ENCODE measurements around the gene CHL1. TPM values are rescaled to one million over a fixed set of nuclear protein-coding genes. Genes with fewer than 3 reads are reported as not detected.

The CHL1 gene
- 0.14 and 0.44 TPM in 2 replicates for total RNA-seq
- long read RNA-seq, partial matches to known transcripts: 0 of 1 reads
- long read RNA-seq, other reads (novel, unspliced or antisense): 1 of 1 reads

DNA sequence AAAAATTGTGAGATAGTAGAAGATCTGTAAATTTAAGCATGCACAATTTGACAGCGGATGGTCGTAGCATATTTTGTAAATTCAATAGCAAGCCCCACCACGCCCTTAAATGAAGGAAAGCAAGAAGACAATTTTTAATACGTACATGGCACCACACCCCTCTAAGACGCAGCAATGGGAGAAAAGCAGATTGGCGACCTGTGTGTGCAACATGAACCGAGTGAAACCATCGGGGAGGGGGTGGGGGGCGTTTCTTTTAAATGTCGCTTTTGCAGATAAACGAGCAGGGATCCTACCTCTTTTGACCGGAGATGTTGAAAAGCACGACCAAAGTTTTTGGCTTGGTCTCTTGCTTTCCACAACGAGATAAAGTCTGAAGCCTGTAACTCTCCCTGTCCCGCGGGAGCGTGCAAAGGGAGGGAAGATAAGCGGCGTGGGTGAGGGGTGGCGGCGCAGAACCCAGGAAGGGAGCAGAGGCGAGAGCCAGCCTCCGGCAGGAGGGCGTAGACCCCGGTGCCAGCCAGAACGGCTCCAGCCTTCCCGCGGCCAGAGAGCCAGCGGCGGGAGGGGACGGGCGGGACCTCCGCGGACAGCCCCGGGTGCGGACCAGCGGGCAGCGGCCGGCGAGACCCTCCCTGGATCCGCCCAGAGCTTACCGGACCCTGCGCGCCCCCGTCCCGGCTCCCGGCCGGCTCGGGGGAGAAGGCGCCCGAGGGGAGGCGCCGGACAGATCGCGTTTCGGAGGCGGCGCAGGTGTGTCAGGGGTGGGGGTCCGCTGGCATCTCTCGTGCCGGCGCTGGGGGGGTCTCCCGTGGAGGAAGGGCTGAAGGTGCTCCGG is at the start of gene CHL1:
Gene CHL1, plus strand, starts transcription at position 453 of the 838 bp plus-strand sequence. CDS start 123,014 bp downstream, outside the sequence.
- H3K9me3 Mint-ChIP-seq: no peaks in the 10 kb centered on the region
- peak within 1 kb of the TSS; percentile 73 for H3K4me3 Mint-ChIP-seq
- no peak for TF ChIP-seq CTCF (conservative IDR thresholded peaks at IDR 0.05)
- no peaks in the 10 kb centered on the region for H3K36me3 Mint-ChIP-seq (ENCODE audit: low read depth)
- peaks cover 84% of the 10 kb centered on the region for H3K27me3 Mint-ChIP-seq (ENCODE audit: low read depth)
- H3K27ac Mint-ChIP-seq (ENCODE audit: unreplicated experiment): no peak within 1 kb of the TSS
- peak; percentile 7 for DNase-seq (ENCODE audit: low read depth, low spot score)
- peaks cover 6% of the 10 kb centered on the region for H3K4me1 Mint-ChIP-seq

- Mint-ChIP-seq H3K27me3 (ENCODE audit: low read depth) (peaks cover 14% of the 10 kb centered on the region), H3K9me3 (no peaks in the 10 kb centered on the region), H3K4me1 (no peaks in the 10 kb centered on the region), H3K4me3 (no peak overlapping the region), H3K27ac (ENCODE audit: unreplicated experiment) (no peak overlapping the region), H3K36me3 (ENCODE audit: low read depth) (no peaks in the 10 kb centered on the region)
- no peak for TF ChIP-seq CTCF (conservative IDR thresholded peaks at IDR 0.05)
- no peak for DNase-seq (ENCODE audit: low read depth, low spot score)
Observed at GRCh38 chr3:151614-152189, 44.9 kb upstream of the CHL1 start.

- H3K4me1 Mint-ChIP-seq: no peaks in the 10 kb centered on the region
- TF ChIP-seq CTCF (conservative IDR thresholded peaks at IDR 0.05): no peak
- no peak overlapping the region for H3K4me3 Mint-ChIP-seq
- peaks cover 4% of the 10 kb centered on the region for H3K9me3 Mint-ChIP-seq
- peaks cover 40% of the 10 kb centered on the region for H3K27me3 Mint-ChIP-seq (ENCODE audit: low read depth)
- H3K27ac Mint-ChIP-seq (ENCODE audit: unreplicated experiment): no peak overlapping the region
- DNase-seq (ENCODE audit: low read depth, low spot score): no peak
- H3K36me3 Mint-ChIP-seq (ENCODE audit: low read depth): no peaks in the 10 kb centered on the region
Observed at GRCh38 chr3:159974-160373, 36.6 kb upstream of the CHL1 start.

GRCh38 chr3:166071-166470 is 30.5 kb upstream of the CHL1 start:
- Mint-ChIP-seq H3K36me3 (ENCODE audit: low read depth) (no peaks in the 10 kb centered on the region), H3K9me3 (peaks cover 2% of the 10 kb centered on the region)
- no peak for TF ChIP-seq CTCF (conservative IDR thresholded peaks at IDR 0.05)

GRCh38 chr3:166799-167198 is 29.8 kb upstream of the CHL1 start:
- no peaks in the 10 kb centered on the region for H3K4me1 Mint-ChIP-seq
- H3K27me3 Mint-ChIP-seq (ENCODE audit: low read depth): peaks cover 35% of the 10 kb centered on the region
- no peak for TF ChIP-seq CTCF (conservative IDR thresholded peaks at IDR 0.05)
- no peaks in the 10 kb centered on the region for H3K36me3 Mint-ChIP-seq (ENCODE audit: low read depth)
- DNase-seq (ENCODE audit: low read depth, low spot score): no peak
- H3K9me3 Mint-ChIP-seq: peaks cover 2% of the 10 kb centered on the region
- H3K4me3 Mint-ChIP-seq: no peak overlapping the region
- H3K27ac Mint-ChIP-seq (ENCODE audit: unreplicated experiment): no peak overlapping the region

More at GRCh38 chr3:166071-166470, 30.5 kb upstream of the CHL1 start:
- no peak for DNase-seq (ENCODE audit: low read depth, low spot score)
- no peak overlapping the region for H3K4me3 Mint-ChIP-seq
- H3K4me1 Mint-ChIP-seq: no peaks in the 10 kb centered on the region
- H3K27me3 Mint-ChIP-seq (ENCODE audit: low read depth): peaks cover 39% of the 10 kb centered on the region
- no peak overlapping the region for H3K27ac Mint-ChIP-seq (ENCODE audit: unreplicated experiment)

All from neural crest cell (in vitro differentiated cells).